ENCODE measurements around the gene SLC4A5.
"Not testable (repeated sequence)": the region's sequence is repeated elsewhere in the genome, so short reads cannot be mapped to it uniquely, and the experiment has no call there.

The SLC4A5 gene

DNA sequence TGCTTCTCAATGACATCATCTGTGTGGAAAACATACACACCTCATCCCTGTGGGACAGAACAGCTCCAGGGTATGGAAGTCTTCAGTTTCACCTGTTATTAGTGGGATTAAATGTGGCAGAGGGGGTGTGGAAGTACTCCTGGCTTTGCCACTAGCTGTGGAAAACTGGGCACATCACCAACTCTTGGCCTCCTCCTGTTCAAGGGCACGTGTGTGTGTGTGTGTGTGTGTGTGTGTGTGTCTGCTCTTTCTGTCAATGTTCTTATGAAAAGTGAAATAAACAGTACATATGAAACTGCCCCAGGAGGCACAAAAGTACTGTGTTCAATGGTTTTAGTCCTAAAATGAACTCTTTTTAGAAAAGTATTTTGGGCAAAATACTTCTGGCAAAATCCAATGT, 78.9 kb downstream of the SLC4A5 start:
- DNase-seq (ENCODE audit: low read depth) = no peak

DNA sequence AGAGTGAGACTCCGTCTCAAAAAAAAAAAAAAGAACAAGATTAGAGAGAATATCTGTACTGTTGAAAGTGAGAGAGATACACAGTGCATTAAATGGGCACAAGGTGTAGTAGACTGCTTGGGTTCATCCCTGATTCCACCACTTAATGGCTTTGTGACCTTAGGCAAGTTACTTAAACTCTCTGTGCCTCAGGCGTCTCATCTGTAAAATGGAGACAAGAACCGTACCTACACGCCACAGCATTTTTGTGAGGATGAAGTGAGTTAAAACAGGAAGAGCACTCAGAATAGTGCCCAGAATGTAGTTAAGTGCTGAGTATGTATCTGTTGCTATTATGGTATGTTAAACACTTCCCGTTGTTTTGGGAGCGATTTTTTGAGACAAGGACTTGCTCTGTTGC, 80.5 kb downstream of the SLC4A5 start:
- no peak for DNase-seq (ENCODE audit: low read depth)

DNA sequence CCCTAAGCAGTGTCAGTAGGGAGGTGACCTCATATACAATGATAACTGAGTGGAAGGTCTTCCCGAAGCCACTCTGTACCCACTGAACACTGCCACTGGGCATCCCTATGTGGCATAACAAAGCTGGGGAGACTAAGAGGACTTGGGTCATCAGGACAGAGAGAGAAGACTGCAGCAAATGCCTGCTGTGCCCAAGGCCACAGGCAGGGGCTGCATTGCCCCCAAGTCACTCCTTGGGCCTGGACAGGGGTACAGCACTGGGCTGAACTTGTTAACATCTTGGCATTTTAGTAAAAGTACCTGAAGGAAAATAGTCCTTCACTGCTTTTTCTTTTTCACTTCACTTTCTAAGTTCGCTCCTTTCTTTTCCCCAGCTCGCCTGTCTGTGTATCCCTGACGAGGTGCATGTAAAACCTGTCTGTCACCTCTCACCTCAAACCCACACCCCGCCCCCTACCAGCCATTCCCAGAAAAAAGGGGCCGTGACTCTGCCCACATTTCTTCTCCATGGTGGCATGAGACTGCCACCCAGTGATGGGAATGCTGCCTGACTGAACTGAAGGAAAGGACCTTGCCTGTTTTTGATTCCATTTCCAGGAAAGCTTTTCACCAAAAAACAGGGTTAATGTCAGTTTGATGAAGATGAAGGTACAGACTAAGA, 81.9 kb downstream of the SLC4A5 start:
- no peak for DNase-seq (ENCODE audit: low read depth)

DNA sequence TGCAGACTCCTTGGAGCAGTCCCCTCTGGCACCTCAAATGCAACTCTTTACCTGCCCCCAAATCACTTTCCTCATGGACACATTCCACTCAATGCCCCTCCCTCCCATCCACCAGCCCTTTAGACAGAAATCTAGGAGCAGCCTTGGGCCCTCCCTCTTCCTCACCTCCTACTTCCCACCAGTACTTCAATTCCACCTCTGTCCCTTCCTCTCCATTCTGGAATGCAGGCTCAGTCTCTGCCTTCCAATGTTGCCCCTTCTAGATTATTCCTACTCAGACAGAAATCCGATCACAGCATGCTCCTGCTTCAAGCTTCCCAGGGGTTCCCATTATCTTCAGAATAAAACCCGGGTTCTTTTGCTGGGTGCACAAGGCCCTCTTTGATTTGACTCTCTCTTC, 82.7 kb downstream of the SLC4A5 start:
- no peak for DNase-seq (ENCODE audit: low read depth)

DNA sequence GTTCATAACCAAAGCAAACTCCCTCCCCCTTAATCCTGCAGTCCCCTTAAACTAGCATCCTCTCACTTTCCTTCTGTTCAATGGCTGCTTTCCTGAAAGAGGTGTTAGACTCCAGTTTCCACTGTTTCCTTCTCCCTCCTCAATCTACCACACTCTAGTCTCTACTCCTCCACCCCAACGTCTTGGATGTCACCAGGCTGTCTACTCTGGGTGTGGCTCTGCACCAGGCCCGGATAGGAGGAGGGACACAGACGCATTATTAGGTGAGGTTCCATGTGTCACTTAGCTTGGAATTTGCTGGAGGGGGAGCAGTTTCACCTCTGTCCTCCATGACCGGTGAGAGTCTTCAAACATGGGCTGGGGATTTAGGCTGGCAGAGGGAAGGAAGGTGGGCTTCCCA, 83.5 kb downstream of the SLC4A5 start:
- DNase-seq (ENCODE audit: low read depth) = no peak

DNA sequence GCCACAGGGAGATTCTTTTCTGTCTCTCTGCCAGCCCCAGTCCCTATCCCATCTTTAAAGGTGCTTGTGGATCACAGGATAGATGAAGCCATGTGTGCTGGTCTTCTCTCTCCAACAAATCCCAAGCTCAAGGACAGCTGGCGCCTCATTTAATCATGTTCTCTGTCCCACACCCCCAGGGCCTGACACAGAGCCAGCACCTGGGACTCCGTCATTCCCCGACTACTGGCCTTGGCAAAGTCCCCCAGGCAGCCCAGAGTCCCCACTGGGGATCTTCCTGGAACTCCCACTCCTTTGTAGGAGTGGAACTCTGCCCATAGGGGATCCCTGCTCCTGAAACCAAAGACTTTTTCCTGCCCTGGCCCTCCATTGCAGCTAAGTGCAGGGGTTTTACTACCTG, 84.0 kb downstream of the SLC4A5 start:
- no peak for DNase-seq (ENCODE audit: low read depth)

DNA sequence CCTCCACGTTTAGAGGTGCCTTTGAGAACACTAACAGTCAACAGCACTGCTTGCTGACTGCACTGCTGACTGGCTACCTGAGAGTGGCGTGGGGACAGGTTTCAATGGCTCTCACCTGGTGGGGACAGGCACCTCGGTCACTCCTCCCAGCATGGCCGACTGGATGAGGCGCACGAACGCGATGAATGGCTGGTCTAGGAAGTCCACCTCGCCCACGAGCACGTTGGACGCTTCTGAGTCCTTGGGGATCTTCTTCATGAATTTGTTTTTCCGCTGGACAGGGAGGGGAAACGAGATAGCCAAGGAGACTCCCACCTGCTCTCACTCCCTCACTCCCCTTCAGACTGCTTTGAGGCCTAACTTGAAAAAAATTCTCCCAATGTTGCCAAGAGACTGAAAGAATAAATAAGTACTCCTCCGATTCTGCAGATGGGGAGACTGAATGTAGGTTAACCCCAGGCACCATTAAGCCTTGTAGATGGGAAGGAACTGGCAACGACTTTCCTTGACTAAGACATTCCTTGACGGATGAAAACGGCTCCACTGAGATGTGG, 87.5 kb downstream of the SLC4A5 start:
- DNase-seq (ENCODE audit: low read depth) = no peak

DNA sequence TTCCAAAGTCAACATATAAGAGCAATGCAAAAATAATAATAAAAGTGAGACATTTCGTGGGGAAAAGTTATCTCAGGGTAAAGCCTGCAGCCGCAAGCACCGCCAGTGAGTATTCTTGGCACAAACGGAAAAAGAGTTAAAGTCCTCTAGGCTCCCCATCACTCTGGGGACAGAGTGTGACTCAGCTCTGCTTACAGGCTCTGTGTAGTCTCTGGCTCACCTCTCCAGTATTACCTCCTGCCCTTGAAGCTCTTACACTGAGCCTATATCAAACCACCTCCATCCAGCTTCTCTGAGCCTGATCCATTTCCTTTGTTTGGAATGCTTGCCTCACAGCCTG, 89.3 kb downstream of the SLC4A5 start:
- DNase-seq (ENCODE audit: low read depth) = no peak

DNA sequence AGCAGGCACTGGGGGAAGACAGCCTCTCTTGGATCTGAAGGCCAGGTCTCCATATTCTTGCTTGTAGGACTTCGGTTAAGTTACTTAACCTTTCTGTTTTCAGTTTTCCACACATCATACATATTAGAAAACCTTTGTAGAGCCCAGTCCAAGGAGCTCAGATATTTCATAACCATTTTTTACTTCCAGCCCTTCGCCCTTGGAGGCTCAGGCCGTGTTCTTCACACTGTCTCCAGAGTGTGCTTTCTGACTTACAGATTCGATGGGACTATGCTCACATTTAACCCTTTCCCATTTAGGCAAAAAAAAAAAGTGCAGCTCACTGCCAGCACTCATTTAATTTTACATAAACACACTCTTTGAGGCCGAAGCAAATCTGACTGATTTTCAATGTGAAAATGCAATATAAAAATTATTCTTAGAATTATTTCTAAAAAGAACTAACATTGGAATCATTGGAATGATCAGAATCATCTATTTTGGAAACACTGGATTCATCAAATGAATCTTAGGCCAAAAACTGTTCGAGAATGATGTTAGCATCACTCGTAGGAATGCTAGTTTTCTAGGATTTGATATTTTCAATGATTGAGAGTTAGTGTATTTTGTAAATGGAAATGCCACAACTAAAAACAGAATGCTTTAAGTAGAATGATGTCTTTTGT, 89.8 kb downstream of the SLC4A5 start:
- no peak for DNase-seq (ENCODE audit: low read depth)

DNA sequence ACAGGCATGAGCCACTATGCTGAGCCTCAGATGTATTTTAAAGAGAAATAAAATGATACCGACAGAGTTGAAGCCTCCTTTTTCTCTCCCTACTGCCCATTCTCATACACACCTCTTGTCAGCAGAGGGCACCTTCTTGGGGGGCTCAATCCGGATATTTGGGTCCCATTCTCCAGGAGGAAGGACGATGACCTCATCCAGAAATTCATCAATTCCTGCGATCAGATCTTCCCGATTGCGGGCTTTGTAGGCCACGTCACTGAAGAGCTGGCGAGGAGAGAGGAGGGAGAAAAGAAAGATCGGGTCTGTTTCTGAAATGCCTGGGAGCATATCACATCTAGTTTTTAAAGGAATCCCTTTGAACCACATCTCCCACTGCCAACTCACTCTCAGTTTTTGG, 90.4 kb downstream of the SLC4A5 start:
- no peak for DNase-seq (ENCODE audit: low read depth)

DNA sequence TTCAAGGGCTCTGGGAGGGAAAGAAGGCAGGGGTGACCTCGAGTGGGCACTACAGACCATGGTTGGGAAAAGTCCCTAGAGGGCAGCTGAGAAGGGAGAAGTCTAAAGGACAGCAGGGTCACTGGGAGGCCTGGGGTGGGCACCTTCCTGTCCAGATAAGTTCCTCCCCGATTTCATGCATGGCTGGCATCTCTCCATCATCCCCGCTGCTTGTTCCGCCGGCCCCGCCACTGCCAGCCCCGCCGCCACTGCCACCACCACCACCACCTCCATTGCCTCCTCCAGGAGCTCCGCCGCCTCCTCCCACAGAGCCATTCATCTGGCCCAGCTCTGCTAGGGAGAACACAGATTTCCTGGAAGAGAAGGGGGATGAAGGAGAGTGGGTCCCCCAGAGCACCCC, 91.2 kb downstream of the SLC4A5 start:
- no peak for DNase-seq (ENCODE audit: low read depth)

DNA sequence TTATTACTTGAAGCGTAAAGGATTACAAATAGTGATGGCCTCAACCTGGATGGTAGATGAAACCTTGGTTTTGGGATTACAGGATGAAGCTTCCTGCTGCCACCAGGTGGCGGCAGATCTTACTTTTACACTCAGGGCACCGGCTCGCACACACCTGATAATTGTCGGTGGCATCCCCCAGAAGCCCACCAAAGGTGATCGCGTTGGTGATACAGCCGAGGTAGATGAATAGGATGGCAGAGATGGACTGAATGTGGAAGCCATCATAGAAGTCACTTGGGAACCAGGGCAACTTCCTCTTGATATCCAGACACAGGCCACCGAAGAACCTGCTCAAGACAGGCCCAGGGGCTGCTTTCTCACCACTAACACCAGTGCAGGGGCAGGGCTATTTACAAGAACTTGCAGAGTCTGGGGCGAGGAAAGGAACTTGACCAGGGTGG, 93.0 kb downstream of the SLC4A5 start:
- no peak for DNase-seq (ENCODE audit: low read depth)

DNA sequence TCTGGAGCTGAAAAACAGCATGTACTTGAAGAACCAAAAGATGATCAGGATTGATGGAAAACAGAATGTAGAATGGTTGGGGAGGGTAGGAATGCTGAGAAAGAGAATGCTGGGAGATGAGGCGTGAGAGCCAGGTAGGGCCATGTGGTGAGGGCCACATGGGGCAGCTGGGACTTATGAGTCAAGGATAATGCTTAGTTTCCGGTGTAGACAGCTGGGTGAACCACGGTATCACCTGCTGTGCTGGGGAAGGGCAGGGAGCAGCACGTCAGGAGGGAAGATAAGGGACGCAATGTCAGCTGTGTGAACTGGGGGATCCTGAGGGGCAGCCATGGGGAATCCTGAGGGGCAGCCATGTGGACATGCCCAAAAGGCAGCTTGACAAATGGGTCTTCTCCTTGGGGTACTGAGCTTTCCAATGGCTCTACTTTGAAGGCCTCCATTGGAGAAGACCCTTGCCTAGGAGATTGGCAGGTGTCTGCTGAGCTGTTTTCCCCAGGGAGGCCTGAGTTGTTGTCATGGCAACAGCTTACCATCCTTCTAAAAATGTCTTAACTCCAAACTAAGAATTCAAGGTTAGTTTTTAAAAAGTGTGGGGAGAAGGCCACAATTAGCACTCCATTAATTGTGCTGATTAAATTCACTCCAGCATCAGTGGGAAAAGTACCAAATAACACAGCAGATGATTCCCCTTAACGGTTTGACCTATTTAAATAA, 93.7 kb downstream of the SLC4A5 start:
- DNase-seq (ENCODE audit: low read depth) = no peak

DNA sequence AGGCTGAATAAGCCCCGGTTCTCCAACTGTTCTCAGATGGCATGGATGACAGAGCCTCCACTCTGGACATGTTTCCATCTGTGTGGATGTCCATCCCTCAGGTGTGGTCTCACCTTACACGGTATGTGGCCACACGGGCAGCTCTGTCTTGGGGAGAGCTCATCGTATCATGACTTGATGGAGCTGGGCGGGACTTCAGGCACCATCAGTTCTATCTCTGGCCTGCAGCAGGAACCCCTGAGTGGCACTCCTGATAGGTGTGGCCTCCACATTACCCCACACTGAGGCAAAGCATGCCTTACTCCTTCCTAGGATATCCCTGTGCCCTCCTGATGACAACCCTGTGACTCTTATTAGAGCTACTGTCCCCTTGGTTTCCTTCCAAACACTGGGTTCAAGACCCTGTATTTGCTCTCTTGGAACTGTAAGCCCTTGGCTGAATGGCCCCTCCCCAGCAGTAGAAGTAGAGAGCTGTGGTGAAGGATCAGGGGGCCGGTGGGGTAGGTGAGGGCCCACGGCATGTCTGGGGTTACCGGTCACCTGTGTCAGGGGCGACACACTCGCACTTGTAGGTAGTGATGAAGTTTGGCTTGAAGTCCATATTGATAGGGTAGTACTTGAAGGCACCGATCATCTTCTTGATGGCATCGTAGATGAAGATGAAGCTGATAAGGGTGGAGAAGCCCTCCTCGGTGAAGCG, 96.6 kb downstream of the SLC4A5 start:
- DNase-seq (ENCODE audit: low read depth) = no peak

DNA sequence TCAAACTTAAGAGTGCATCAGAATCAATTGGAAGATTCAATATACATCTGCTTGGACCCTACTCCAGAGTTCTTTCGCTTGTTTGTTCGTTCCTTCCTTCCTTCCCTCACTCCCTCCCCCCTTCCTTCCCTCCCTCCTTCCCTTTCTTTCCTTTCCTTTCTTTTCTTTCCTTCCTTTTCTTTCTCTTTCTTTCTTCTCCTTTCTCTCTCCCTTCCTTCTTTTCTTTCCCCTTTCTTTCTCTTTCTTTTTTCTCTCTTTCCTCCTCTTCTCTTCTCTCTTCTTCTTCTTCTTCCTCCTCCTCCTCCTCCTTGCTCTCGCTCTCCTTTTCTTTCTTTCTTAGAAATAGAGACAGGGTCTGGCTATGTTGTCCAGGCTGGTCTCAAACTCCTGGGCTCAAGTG, 98.9 kb downstream of the SLC4A5 start:
- no peak for DNase-seq (ENCODE audit: low read depth)

DNA sequence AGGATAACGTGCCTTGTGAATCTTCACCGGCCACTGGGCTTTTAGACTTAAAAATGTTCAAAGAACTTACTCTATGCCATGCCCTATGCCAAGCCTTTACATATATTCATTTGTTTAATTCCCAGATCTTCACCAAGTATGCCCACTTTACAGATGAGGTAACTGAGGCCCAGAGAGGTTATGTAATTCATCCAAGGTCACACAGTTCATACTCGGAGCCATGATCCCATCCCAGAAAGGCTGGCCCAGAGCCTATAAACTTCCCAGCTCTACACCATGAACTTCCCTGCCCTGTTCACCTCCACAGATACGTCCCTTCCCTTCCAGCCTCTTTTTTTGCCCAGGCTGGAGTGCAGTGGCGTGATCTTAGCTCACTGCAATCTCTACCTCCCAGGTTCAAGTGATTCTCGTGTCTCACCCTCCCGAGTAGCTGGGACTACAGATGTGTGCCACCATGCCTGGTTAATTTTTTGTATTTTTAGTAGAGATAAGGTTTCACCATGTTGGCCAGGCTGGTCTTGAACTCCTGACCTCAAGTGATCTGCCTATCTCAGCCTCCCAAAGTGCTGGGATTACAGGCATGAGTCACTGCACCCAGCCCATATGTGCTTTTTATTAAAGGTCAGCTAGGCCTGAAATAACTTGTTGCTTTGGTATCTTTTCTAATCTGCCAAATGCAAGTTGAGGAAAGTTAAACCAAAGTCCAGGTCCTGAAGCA, 100.7 kb downstream of the SLC4A5 start:
- no peak for DNase-seq (ENCODE audit: low read depth)

DNA sequence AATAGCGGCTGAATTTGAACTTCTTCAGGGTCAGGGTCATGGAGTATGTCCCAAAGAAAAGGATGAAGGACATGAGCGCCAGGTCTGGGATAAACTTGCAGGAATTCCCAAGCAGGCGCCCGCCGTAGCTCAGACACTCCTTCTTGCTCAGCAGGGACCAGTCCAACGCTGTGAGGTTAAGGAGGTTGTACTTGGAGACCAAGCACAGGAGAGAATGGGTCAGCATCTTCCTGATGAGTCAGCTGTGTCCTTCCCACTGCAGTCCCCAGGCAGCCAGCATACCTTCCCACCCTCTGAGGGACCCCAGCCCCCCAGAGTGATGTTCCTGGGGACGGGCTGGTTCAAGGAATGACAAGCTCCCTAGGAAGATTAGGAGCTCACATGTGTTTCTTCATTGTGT, 103.9 kb downstream of the SLC4A5 start:
- no peak for DNase-seq (ENCODE audit: low read depth)

DNA sequence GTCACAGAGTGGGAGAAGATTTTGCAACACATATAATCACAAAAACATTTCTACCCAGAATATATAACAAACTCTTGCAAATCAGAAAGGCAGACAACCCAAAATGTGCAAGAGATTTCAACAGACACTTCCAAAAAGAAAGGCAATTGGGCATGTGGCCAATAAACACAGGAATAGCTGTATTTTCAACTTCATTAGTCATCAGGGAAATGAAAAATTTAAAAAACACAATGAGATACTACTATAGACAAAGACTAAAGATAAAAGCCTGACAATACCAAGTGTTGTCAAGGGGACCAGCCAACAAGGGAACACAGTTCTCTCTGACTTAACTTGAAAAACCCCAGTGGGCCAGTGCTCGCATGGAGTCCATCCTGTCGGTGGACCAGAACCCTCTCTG, 104.3 kb downstream of the SLC4A5 start:
- DNase-seq (ENCODE audit: low read depth) = peak; percentile 20

DNA sequence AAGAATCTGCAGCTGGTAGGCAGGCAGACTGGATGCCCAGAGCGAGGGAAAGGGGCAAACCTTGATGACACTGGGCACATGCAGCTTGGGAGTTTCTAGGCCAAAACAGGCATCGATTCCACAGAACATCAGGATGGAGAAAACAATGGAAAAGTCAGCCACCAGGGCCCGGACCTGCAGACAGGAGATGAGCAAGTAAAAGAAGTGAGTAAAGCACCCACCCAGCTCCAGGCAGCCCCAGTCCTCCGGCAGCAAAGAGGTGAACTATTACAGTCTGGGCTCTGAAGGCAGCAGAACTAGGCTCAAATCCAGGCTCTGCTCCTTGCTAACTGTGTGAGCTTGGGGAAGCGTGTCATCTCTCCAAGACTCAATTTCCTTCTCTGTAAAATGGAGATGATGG, 108.2 kb downstream of the SLC4A5 start:
- DNase-seq (ENCODE audit: low read depth) = no peak

DNA sequence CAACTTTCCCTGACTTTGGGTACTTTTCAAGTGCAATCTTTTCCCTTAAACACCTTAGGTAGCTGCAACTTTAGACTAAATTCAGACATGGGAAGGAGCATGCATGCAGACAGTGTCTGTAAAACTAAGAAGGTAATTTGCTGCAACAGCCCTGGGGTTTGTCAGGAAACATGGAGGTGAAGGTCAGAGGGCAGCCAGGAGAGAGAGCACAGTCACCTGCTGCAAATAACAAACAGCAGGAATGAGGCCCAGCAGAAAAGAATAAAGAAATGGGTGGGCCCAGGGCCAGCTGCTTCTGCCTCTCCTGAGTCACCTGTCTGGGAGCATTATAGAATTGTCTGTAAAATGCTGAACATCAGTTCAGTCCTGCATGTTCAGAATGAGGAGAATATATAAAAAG, 109.6 kb downstream of the SLC4A5 start:
- no peak for DNase-seq (ENCODE audit: low read depth)

DNA sequence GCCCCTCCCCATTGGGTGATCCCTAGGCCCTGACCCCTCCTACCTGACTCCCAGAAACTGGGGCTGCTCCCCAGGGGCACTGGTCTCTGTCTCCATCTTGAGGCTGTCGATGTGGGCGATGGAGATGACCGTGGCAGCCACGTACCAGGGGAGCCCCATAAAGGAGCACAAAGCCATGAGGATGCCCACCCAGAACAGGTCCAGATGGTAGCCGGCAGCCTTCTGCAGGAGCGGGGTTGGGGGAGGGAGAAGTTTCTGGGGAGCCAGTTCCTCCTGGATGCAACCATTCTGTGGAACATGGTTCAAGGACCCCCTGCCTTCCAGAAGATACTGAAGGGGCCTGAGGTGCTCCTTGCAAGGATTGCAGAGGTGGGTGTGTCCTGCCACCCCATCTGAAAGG, 110.8 kb downstream of the SLC4A5 start:
- no peak for DNase-seq (ENCODE audit: low read depth)

DNA sequence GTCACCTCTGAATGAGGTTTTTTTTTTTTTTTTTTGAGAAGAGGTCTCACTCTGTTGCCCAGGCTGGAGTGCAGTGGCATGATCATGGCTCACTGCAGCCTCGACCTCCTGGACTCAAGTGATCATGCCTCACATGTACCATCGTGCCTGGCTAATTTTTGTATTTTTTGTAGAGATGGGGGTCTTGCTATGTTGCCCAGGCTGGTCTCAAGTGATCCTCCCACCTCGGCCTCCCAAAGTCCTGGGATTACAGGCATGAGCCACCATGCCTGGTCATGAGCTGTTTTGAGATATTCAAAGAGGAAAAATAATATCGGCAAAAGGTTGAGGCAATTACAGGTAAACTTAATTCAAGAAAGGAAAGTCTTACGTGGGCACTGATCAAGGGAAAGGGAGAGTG, 113.4 kb downstream of the SLC4A5 start:
- DNase-seq (ENCODE audit: low read depth) = not testable (repeated sequence)
